Neutrophil (primary cell): ENCODE measurements around the gene TNFRSF6B.

Source experiments
- H3K27ac ChIP-seq: fragments of 200-600 bp; sonication (generic); 2 replicates; pipeline ENCODE4 v1.5.1; 2016; ENCODE audit warnings: mild to moderate bottlenecking, moderate library complexity
- H3K27me3 ChIP-seq: fragments of 200-600 bp; sonication (generic); 2 replicates; pipeline ENCODE4 v1.6.0; 2016; ENCODE audit warnings: mild to moderate bottlenecking
- H3K36me3 ChIP-seq: fragments of 200-600 bp; sonication (generic); 2 replicates; pipeline ENCODE4 v1.5.1; 2017
- H3K4me1 ChIP-seq, 2 experiments: fragments of 200-600 bp in 1 of 2; sonication (generic) in 1 of 2; 1 replicate in 1 of 2; 2 replicates in 1 of 2; pipeline versions ENCODE4 v1.5.1 to v1.6.1; 2013 to 2016; ENCODE audit warnings: low read depth in 1 of 2, low read length in 1 of 2, mild to moderate bottlenecking in 1 of 2, moderate library complexity in 1 of 2; ENCODE audit not compliant: control insufficient read depth in 1 of 2, insufficient read depth in 1 of 2
- H3K4me3 ChIP-seq, 2 experiments: fragments of 200-600 bp in 1 of 2; sonication (generic) in 1 of 2; 1 replicate in 1 of 2; 2 replicates in 1 of 2; pipeline ENCODE4 v1.5.1; 2013 to 2016; ENCODE audit warnings: low read depth in 1 of 2, low read length in 1 of 2, mild to moderate bottlenecking in 1 of 2, moderate library complexity in 1 of 2
- H3K9me3 ChIP-seq: fragments of 200-600 bp; sonication (generic); 2 replicates; pipeline ENCODE4 v1.5.1; 2016
- TF ChIP-seq, protein P1 (sequence below): fragments of 200-600 bp; sonication (generic); IDR thresholded peaks from 2 replicates; pipeline ENCODE4 v1.5.1; 2016; ENCODE audit warnings: antibody characterized with exemption

The TNFRSF6B gene

DNA sequence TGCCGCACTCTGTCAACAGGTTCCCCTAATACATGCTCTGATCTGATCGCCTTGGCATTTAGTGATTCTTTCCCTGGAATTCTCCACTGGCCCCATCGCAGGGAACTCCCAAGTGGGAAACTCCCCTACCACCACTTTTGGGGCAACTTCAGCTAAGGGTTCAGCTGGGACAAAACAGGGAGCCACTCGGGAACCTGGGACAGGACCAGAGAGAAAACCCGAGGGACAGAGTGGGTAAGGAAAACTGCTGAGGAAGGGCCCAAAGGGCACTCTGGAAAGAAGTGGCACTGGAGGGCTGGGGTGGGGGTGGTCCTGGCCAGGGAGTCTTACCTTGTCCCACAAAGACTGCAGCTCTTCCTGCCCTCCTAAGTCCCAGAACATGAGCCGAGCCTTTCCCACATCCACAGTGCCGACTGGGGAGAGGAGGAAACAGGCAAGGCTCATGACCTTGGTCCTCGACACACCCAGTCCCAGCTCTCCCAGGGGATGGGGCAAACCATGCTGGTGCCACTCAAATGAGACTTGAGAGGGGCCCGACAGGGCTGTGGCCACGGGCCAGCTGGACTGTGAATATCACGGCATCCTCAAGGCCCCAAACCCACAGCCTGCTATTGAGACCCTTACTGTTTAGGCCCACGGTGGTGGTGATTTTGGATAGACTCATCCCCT is 9.7 kb downstream of the TNFRSF6B start:
- H3K4me3 ChIP-seq: no peak overlapping the region
- H3K9me3 ChIP-seq: no peaks in the 10 kb centered on the region
- H3K36me3 ChIP-seq: peaks cover 54% of the 10 kb centered on the region
- TF ChIP-seq, protein P1, sequence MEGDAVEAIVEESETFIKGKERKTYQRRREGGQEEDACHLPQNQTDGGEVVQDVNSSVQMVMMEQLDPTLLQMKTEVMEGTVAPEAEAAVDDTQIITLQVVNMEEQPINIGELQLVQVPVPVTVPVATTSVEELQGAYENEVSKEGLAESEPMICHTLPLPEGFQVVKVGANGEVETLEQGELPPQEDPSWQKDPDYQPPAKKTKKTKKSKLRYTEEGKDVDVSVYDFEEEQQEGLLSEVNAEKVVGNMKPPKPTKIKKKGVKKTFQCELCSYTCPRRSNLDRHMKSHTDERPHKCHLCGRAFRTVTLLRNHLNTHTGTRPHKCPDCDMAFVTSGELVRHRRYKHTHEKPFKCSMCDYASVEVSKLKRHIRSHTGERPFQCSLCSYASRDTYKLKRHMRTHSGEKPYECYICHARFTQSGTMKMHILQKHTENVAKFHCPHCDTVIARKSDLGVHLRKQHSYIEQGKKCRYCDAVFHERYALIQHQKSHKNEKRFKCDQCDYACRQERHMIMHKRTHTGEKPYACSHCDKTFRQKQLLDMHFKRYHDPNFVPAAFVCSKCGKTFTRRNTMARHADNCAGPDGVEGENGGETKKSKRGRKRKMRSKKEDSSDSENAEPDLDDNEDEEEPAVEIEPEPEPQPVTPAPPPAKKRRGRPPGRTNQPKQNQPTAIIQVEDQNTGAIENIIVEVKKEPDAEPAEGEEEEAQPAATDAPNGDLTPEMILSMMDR: no peak
- H3K27ac ChIP-seq: no peak overlapping the region
- H3K27me3 ChIP-seq: no peaks in the 10 kb centered on the region
- peaks cover 27 to 31% of the 10 kb centered on the region in 2 experiments for H3K4me1 ChIP-seq

DNA sequence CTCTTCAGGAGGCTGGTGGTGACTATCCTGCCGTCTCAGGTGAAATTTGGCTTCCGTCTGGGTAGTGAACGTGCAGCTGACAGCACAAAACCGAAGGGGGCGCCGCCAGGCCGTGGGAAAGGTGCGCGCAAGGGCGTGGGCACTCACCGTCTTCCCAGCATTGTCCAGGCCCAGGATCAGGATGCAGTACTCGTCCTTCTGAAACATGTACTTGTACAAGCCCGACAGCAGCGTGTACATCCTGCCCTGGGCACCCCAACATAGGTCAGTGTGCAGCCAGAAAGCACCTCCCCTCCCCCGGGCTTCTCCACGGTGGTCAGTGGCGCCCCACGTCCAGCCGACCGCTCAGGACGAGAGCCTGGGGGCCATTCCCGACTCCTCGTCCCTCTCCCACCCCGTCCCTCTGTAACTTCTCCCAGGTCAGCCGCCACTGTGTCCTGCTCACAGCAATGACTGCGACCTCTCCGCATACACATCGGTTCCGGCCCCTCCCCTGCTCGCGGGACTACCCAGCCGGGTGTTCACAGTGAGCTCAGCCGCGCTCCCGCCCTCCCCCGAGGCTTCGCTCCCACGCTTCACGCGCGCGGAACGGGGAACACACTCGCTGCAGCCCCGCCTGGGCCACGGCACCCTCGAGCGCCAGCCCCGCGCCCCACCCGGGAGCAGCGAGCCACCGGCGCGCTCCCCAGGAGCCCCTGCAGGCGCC is 10.6 kb downstream of the TNFRSF6B start:
- Histone ChIP-seq H3K9me3 (no peaks in the 10 kb centered on the region), H3K27ac (peak overlapping the region; percentile 86), H3K4me3 (peak overlapping the region; percentile 74 to 86), H3K4me1 (peaks cover 27 to 31% of the 10 kb centered on the region in 2 experiments), H3K36me3 (peaks cover 60% of the 10 kb centered on the region), H3K27me3 (no peaks in the 10 kb centered on the region)
- TF ChIP-seq, protein P1: no peak

DNA sequence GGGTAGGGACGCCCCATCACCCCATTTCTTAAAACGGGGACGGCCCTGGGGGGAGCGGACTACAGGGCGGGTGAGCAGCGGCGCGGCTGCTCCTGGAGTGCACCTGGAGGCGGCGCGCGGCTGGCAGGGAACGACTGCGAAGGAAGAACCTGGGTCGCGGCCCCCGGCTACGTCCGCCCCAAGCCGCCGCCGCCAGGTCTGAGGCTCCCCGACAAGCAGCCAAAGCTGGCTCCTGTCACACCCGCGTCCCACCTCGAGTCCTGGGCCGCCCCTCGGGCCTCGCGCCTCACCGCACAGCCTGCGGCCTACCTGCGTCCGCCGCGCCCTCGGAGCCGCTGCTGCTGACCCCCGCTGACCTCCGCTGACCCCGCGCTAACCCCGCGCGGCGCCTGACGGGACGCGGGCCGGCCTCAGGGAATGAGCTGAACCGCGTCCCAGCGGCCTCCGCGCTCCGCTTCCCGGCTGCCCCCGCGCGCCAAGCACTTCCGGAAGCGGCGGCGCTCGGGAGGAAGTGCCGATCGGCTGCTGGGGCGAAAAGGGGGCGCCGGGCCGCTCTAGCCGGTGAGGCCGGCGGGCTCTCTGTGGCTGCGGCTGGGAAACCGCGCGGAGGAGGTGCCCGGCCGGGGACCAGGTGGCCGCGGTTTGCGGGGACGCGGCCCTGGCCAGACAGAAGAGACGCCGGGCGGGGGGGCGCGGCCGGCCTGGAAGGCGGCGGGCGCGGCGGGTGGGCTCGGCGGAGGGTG is 11.3 kb downstream of the TNFRSF6B start, which contains the start of the genes ARFRP1 and ZGPAT:
Gene ARFRP1, minus strand, starts transcription at position 419 of the 743 bp plus-strand sequence. CDS start 885 bp downstream, outside the sequence.
Gene ZGPAT, plus strand, starts transcription at position 482 of the 743 bp plus-strand sequence. CDS start 542 bp downstream, outside the sequence.
- Histone ChIP-seq H3K27me3 (no peaks in the 10 kb centered on the region), H3K36me3 (peaks cover 68% of the 10 kb centered on the region), H3K9me3 (no peaks in the 10 kb centered on the region), H3K4me1 (peaks cover 27 to 31% of the 10 kb centered on the region in 2 experiments), H3K4me3 (peak within 1 kb of the TSS; percentile 74 to 86), H3K27ac (peak within 1 kb of the TSS; percentile 86)
- TF ChIP-seq, protein P1: peak; percentile 46

DNA sequence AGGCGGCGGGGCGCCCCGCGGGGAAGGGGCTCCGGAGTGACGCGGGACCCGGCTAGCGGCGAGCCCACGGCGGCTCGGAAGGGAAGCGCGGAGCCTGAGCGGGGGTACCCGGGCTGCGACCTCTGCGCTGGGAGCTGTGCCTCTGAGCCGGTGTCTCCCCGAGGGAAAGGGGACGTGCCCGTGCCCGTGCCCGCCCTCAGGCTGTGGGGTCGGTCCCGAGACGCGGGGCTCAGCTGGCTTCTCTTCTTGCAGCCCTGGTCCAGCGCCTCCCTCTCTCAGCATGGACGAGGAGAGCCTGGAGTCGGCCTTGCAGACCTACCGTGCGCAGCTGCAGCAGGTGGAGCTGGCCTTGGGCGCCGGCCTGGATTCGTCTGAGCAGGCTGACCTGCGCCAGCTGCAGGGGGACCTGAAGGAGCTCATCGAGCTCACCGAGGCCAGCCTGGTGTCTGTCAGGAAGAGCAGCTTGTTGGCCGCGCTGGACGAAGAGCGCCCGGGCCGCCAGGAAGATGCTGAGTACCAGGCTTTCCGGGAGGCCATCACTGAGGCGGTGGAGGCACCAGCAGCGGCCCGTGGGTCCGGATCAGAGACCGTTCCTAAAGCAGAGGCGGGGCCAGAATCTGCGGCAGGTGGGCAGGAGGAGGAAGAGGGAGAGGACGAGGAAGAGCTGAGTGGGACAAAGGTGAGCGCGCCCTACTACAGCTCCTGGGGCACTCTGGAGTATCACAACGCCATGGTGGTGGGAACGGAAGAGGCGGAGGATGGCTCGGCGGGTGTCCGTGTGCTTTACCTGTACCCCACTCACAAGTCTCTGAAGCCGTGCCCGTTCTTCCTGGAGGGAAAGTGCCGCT is 12.1 kb downstream of the TNFRSF6B start:
- TF ChIP-seq, protein P1: no peak
- Histone ChIP-seq H3K4me3 (peak overlapping the region; percentile 74 to 86), H3K27me3 (no peaks in the 10 kb centered on the region), H3K9me3 (no peaks in the 10 kb centered on the region), H3K36me3 (peaks cover 71% of the 10 kb centered on the region), H3K27ac (peak overlapping the region; percentile 86), H3K4me1 (peaks cover 27 to 31% of the 10 kb centered on the region in 2 experiments)

DNA sequence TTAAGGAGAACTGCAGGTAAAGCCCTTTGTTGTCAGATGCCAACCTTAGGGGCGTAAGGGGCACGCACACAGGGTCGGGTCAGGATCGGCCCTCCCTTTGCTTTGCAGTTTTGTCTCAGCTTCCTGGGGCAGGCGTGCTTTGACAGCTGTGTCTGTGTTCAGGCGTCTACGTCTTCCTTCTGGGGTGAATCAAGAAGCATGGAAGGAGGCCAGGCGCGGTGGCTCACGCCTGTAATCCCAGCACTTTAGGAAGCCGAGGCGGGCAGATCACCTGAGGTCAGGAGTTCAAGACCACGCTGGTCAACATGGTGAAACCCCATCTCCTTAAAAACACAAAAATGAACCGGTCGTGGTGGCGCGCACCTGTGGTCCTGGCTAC is 12.7 kb downstream of the TNFRSF6B start:
- peaks cover 68% of the 10 kb centered on the region for H3K36me3 ChIP-seq
- H3K27me3 ChIP-seq: no peaks in the 10 kb centered on the region
- H3K27ac ChIP-seq: no peak overlapping the region
- H3K4me1 ChIP-seq: peaks cover 27 to 31% of the 10 kb centered on the region in 2 experiments
- H3K9me3 ChIP-seq: no peaks in the 10 kb centered on the region
- peak overlapping the region; percentile 74 to 86 for H3K4me3 ChIP-seq
- TF ChIP-seq, protein P1: no peak
